ENCODE measurements around the gene BAX. TPM values are rescaled to one million over a fixed set of nuclear protein-coding genes. Genes with fewer than 3 reads are reported as not detected.
A peak's percentile ranks its signal among the peaks of the same experiment; 100 is the strongest.

Gene BAX
- total and polyA plus RNA-seq, 9 of the 15 experiments (the other 6 are each of a cell fraction or from before 2014, with no cell fraction given), result 3.2 to 95.4 (median 44.5) TPM

- TF ChIP-seq SMC3 (conservative IDR thresholded peaks at IDR 0.05; ENCODE audit: insufficient read depth, low read depth, low read length) (no peak), SMAD1 (IDR thresholded peaks at IDR 0.05; ENCODE audit: low read depth, low read length, partially characterized antibody) (peak; percentile 25), RBBP5 (IDR thresholded peaks at IDR 0.05; ENCODE audit: borderline replicate concordance, insufficient read depth, low read length, poor library complexity, severe bottlenecking) (no peak), ZFPM2 (CRISPR knock-in tag; IDR thresholded peaks at IDR 0.05) (no peak), ZFP36 (IDR thresholded peaks at IDR 0.05; ENCODE audit: low read depth, low read length, partially characterized antibody) (no peak), ZNF398 (CRISPR knock-in tag; IDR thresholded peaks at IDR 0.05) (no peak), ZFX (CRISPR knock-in tag; IDR thresholded peaks at IDR 0.05) (no peak), RREB1 (CRISPR knock-in tag; IDR thresholded peaks at IDR 0.05) (no peak), ZNF778 (CRISPR knock-in tag; IDR thresholded peaks at IDR 0.05) (no peak), CGGBP1 (CRISPR knock-in tag; IDR thresholded peaks at IDR 0.05) (0 out of 2 replicates have a peak, but pooled peaks have one; percentile 40), HMG20A (CRISPR knock-in tag; conservative IDR thresholded peaks at IDR 0.05) (no peak), PHF21A (IDR thresholded peaks at IDR 0.05; ENCODE audit: borderline replicate concordance, low read depth) (no peak), NFIX (CRISPR knock-in tag; IDR thresholded peaks at IDR 0.05; ENCODE audit: low read depth) (no peak), HMG20B (CRISPR knock-in tag; IDR thresholded peaks at IDR 0.05) (no peak), ATF7 (IDR thresholded peaks at IDR 0.05) (no peak), TAF15 (IDR thresholded peaks at IDR 0.05; ENCODE audit: low read depth, low read length) (no peak), ZBTB5 (IDR thresholded peaks at IDR 0.05) (no peak)
Observed at GRCh38 chr19:48966541-48967345, 12.1 kb downstream of the BAX start (continued).
